GM19468 (cell line): ENCODE measurements around the gene MKNK1.
"Not testable (repeated sequence)": the region's sequence is repeated elsewhere in the genome, so short reads cannot be mapped to it uniquely, and the experiment has no call there.

Experiments
- ATAC-seq: cut with Tn5 transposase; IDR thresholded peaks from one replicate; pipeline ENCODE4 v1.9.1; 2021; ENCODE audit warnings: mild to moderate bottlenecking, moderate library complexity, moderate number of reproducible peaks; ENCODE audit not compliant: unreplicated experiment; ENCODE audit errors: extremely low read depth

The MKNK1 gene

DNA sequence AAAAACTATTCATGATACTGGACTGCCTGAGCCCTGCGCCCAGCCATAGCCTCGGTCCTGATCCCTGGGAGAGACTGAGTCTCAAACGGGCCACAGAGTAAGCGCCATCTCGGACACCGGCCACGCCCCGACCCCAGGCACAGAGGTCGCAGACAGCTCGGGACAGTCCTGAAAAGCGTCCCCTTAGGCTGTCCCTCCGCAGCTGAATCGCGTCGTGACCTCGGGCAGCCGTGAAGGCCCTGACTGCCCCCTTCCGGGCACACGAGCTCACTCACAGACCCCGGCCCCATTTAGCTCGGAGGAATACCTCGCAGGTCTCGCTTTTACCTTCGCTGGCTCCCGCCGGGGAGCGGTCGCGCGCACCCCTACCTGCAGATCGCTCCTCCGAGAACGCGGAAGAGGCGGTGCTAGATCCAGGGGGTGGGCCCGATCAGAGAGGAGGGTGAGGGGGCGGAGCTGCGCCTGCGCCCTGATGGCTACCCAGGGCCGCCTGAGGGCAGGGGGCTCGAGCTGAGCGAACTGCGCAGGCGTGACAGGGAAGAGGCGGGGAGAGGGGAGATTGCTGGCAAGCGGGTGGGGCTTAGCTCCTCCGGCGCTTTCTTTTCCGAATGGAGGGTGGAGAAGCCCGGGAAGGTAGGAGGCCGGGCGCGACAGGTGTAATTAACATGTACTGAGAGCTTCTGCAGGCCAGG, at the start of gene MKNK1:
Gene MKNK1, minus strand, starts transcription at position 411 of the 692 bp plus-strand sequence. CDS start 20,941 bp downstream, outside the sequence.
- ATAC-seq: peak; percentile 92

- no peak for ATAC-seq
Observed at GRCh38 chr1:46653405-46653958, 49.4 kb upstream of the MKNK1 start.

DNA sequence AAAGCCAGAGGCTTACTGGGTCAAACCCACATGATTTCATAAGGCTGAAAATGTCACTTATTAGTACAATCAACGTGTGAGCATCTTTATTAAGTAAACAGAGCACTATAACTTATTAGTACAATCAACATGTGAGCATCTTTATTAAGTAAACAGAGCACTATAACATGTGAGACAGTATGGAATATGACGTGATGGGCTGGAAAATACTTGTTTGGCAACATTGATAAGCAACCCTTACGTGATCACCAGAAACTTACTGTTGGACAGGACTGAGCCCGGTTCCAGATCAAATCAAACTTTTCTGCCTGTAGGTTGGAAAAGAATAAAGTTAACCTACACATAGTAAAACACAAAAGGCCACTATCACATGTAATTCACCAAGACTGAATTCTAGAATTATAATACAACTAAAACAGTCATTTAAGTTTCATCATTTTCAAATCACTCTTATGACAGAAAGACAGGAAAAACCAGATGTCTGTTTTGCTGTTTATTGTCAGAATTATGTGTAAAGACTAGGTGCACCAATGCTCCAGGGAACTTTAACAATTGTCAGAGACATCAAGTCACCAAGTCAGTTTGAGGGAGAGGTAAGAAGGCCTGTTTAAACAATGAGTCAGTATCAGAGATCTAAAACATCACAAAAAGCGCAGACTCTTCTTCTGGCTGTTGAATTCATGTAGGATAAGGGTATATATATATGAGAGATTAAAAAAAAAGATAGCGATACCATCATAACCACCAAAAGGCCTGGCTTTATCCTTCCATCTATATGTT, 48.4 kb upstream of the MKNK1 start:
- ATAC-seq: no peak

- not testable (repeated sequence) for ATAC-seq
Observed at GRCh38 chr1:46651152-46651551, 47.1 kb upstream of the MKNK1 start.

DNA sequence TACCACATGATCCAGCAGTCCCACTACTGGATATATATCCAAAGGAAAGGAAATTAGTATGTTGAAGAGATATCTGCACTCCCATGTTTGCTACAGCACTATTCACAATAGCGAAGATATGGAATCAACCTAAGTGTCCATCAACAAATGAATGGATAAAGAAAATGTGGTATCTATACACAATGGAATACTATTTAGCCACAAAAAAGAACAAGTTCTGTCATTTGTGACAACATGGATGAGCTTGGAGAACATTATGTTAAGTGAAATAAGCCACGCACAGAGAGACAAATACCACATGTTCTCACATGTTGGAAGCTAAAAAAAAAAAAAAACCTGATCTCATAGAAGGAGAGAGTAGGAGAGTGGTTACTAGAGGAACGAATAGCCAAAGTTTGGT, 46.4 kb upstream of the MKNK1 start:
- ATAC-seq: no peak

DNA sequence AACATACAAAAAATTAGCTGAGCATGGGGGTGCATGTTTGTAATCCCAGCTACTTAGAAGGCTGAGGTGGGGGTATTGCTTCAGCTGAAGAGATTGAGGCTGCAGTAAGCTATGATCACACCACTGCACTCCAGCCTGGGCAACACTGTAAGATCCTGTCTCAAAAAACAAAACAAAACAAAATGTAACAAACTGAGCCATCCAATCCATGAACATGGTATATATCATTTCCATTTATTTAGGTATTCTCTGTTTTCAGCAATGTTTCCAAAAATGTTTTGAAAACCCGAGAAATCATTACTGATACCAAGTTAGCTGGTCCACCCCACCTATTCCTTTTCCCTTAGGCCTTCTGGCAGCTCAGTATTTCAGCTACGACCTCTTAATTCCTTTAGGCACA, 45.7 kb upstream of the MKNK1 start:
- no peak for ATAC-seq

DNA sequence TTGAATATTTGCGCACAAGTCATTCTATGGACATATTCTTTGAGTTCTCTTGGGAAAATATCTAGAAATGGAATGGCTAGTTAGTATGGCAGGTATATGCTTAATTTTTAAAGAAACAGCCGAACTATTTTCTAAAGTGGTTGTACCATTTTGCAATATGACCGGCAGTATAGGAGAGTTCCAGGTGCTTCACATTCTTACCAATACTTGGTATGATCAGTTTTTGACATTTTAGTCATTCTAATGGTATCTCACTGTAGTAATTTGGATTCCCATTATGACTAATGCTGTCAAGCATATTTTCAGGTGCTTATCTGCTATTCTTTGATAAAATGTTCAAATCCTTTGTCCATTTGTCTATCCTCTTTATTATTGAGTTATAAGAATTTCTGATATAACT, 43.5 kb upstream of the MKNK1 start:
- no peak for ATAC-seq

DNA sequence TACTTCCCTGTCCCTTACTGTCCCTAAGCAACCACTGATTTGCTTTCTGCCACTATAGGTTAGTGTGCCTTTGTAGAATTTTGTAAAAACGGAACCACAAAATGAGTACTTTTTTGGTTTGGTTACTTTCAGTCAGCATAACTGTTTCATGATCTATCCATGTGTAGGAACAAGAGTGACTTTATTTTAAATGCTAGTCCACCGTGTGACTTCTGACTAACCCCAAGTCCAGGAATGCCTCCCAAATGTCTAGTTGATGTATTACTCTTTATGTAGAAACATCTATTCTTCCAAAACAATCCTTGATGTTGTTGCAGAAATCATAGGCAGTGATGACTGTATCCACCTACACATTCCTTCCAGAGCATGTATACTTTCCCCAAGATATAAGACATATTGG, 42.8 kb upstream of the MKNK1 start:
- ATAC-seq: no peak

- no peak for ATAC-seq
Observed at GRCh38 chr1:46646331-46646730, 42.3 kb upstream of the MKNK1 start.

DNA sequence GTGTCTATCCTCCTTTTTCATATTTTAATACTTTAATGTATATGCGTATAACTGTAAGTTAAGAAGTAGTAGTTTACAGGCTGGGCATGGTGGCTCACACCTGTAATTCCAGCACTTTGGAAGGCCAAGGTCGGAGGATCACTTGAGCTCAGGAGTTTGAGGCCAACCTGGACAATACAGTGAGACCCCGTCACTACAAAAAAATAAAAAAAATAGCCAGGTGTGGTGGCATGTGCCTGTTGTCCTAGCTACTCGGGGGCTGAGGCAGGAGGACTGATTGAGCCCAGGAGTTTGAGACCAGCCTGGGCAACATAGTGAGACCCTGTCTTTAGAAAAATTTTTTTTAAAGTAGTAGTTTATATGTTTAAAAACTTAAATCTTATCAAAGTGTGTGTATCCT, 41.7 kb upstream of the MKNK1 start:
- ATAC-seq: no peak

GRCh38 chr1:46643368-46643775, 39.3 kb upstream of the MKNK1 start:
- no peak for ATAC-seq

- ATAC-seq: no peak
Observed at GRCh38 chr1:46642115-46642680, 38.1 kb upstream of the MKNK1 start.

DNA sequence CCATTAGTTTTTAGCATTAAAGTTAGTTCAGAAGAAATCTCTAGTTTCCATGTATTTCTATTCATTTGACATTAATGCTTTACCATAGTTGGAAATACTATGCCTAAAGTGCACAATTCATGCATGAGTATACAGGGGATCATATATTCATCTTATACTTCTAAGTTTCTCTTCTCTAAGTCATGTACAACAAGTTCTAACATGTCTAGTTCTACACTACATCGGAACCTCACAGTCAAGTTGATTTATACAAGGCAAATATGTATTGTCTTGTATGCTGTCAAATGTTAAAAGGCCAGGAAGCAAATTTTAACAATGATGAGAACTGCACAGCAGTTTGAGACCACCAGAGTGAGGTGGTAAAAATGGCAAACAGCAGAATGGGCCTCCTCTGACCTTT, 35.5 kb upstream of the MKNK1 start:
- no peak for ATAC-seq

DNA sequence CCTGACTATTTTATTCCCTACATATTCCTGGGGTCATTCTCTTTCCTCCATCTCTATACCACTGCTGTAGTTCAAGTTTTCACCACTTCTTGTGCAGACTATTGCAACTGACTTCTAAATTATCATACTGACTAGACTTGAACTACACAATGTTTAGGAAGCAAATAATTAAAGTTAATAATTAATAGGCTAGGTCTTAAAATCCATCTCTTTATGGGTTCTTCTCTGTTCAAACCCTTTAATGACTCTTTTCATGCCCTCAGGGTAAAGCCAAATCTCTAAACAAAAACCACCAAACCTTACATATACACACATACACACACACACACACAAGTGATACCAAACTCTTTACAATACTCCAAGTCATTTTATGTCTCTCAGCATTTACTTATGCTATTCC, 34.9 kb upstream of the MKNK1 start:
- no peak for ATAC-seq

DNA sequence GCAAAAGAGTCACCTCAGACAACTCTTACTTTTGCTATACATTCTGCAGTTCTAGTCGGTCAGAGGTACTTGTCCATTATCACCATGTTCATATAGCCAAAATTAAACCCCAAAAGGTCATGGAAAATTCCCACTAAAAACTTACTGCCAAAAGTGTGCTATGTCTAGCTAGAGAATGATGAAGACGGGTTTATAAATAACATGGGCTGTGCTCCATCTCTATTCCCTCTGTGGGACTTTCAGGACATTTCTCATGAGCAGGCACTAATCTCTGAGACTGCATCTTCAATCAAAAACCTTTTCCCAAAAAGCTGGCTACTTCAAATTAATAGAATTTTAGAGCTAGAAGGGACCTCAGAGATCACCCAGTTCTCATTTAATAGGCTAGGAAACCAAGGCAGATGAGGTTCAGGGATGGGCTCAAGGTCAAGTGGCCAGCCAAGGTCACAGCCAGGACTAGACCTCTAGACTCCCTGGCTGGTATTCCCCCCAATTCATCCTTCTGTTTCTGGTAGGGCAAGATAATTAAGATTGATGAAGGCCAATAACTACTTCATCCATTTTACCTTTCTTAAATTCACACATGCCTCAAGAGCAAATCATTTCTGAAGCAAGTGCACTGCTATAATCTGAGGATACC, 33.5 kb upstream of the MKNK1 start:
- no peak for ATAC-seq

- ATAC-seq: no peak
Observed at GRCh38 chr1:46635205-46635604, 31.1 kb upstream of the MKNK1 start.

GRCh38 chr1:46630719-46631118, 26.7 kb upstream of the MKNK1 start:
- no peak for ATAC-seq

DNA sequence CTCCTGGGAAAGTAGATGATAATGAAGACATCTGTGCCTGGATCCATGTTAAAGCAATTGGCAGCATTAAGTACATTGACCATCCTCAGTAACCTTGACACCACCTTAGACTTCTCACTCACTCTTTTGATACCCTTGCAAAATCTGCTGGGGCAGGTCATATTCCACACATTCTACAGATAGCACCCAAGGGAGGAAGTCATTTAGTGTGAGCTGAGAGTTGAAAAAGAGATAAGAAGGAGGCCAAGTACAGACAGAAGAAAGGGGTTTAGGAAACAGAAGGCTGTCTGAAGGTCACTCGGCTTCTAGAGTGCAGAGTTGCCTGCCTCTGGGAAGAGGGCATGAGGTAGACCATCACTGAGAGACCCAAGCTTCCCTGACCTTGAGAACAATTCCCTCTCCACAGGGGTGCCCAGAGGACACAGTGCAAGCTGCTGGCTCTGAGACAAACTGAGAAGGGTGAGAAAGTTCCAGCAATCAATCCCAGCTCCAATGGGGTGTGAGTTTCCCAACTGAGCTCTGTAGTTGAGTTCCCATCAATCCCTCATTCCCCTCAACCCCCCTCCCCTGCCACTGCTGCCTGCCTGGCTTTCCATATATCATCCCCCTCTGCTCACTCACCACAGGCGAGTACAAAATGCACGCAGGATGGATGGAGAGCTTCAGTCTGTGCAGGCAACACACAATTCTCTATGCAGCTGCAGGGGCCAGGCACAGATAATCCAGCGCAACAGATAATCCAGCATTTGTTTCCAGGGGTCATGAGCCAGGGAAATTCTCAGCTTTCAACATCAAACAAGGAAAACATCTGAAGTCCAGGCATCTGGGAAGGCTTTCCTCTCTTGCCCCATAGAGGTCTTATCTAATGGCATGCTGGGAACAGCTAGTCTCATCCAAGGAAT, 19.9 kb upstream of the MKNK1 start:
- no peak for ATAC-seq

DNA sequence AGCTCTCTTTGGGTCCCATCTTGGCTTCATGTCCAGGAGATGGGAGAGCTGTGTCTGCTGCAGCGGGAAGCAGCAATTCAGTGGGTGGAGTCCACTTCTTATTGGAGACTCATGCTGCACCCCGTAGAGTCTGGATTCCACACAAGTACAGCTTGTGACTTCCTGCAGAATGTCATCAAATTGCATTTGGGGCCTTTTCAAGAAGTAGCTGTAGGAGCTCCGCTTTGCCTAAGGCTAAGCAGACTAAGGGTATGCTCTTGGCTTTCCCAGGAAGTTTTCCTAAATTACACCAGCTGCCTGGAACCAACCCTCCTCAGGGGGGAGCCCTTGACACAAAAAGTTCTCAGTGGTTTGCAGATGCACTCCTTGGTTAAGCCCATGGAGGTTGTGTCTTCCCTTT, 18.3 kb upstream of the MKNK1 start:
- no peak for ATAC-seq

DNA sequence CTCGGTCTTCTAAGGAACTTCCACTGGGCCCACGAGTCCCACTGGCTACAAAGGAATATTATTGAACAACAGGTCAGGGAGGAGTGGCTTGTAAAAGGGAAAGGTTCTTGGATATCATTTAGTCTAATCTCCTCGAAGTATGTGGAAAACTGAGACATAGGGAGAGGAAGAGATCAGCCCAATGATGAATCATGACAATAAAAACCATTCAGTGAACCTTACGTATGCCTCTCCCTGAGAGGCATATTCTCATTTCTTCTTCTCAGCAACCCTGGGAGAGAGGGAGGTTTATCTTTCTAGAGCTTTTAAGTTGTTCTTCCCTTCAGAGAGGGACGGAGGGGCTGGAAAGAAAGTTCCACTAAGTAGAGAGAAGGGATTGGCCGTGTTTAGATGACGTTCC, 17.9 kb upstream of the MKNK1 start:
- ATAC-seq: no peak
